ENCODE measurements around the gene DCLK1.

DCLK1 gene

DNA sequence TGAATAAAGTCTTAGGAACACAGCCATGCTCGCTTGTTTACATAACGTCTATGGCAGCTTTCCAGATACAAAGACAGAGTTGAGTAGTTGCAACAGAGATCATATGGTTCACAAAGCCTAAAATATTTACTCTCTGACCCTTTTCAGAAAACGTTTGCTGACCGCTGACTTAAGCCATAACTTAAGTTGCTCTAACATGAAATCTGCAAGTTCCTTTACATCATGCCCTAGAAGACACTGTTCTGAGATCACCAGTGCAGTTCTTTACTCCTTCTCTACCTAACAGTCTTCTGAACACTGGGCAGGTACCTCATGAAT lies 166.4 kb downstream of the DCLK1 start:
- H3K4me3 ChIP-seq (replicated peaks in 1 of 2; ENCODE audit: low read depth in 2 of 2, low read length in 2 of 2) = no peak overlapping the region
- peak; percentile 73 to 83 for DNase-seq (ENCODE audit: low read depth in 2 of 2)
- TF ChIP-seq, protein P1, sequence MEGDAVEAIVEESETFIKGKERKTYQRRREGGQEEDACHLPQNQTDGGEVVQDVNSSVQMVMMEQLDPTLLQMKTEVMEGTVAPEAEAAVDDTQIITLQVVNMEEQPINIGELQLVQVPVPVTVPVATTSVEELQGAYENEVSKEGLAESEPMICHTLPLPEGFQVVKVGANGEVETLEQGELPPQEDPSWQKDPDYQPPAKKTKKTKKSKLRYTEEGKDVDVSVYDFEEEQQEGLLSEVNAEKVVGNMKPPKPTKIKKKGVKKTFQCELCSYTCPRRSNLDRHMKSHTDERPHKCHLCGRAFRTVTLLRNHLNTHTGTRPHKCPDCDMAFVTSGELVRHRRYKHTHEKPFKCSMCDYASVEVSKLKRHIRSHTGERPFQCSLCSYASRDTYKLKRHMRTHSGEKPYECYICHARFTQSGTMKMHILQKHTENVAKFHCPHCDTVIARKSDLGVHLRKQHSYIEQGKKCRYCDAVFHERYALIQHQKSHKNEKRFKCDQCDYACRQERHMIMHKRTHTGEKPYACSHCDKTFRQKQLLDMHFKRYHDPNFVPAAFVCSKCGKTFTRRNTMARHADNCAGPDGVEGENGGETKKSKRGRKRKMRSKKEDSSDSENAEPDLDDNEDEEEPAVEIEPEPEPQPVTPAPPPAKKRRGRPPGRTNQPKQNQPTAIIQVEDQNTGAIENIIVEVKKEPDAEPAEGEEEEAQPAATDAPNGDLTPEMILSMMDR (IDR thresholded peaks at IDR 0.05; ENCODE audit: low read depth, low read length) = no peak

- TF ChIP-seq, protein P1 (IDR thresholded peaks at IDR 0.05; ENCODE audit: low read depth, low read length) = no peak
- H3K4me3 ChIP-seq (replicated peaks in 1 of 2; ENCODE audit: low read depth in 2 of 2, low read length in 2 of 2) = no peak overlapping the region
- no peak for DNase-seq (ENCODE audit: low read depth in 2 of 2)
Observed at GRCh38 chr13:35964011-35964862, 166.9 kb downstream of the DCLK1 start.

GRCh38 chr13:35961461-35962220 lies 169.5 kb downstream of the DCLK1 start:
- no peak overlapping the region for H3K4me3 ChIP-seq (replicated peaks in 1 of 2; ENCODE audit: low read depth in 2 of 2, low read length in 2 of 2)
- TF ChIP-seq, protein P1 (IDR thresholded peaks at IDR 0.05; ENCODE audit: low read depth, low read length) = peak; percentile 19
- peak in 1 of 2 donors; percentile 34 for DNase-seq (ENCODE audit: low read depth in 2 of 2)

GRCh38 chr13:35961002-35961401 lies 170.2 kb downstream of the DCLK1 start:
- TF ChIP-seq, protein P1 (IDR thresholded peaks at IDR 0.05; ENCODE audit: low read depth, low read length) = no peak
- no peak overlapping the region for H3K4me3 ChIP-seq (replicated peaks in 1 of 2; ENCODE audit: low read depth in 2 of 2, low read length in 2 of 2)
- peak in 1 of 2 donors; percentile 49 for DNase-seq (ENCODE audit: low read depth in 2 of 2)

DNA sequence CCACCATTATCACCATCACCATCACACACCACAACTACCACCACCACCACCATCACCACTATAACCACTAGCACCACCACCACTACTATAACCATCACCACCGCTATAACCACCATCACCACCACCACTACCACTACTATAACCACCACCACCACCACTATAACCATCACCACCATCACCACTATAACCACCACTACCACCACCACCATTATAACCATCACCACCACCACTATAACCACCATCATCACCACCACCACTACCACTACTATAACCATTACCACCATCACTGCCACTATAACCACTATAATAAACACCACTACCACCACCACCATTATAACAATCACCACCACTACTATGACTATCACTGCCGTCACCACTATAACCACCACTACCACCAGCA lies 173.2 kb downstream of the DCLK1 start:
- DNase-seq (ENCODE audit: low read depth in 2 of 2) = no peak
- no peak overlapping the region for H3K4me3 ChIP-seq (replicated peaks in 1 of 2; ENCODE audit: low read depth in 2 of 2, low read length in 2 of 2)
- TF ChIP-seq, protein P1 (IDR thresholded peaks at IDR 0.05; ENCODE audit: low read depth, low read length) = no peak

GRCh38 chr13:35957241-35957731 lies 173.9 kb downstream of the DCLK1 start:
- no peak overlapping the region for H3K4me3 ChIP-seq (replicated peaks in 1 of 2; ENCODE audit: low read depth in 2 of 2, low read length in 2 of 2)
- DNase-seq (ENCODE audit: low read depth in 2 of 2) = peak; percentile 60 to 89
- TF ChIP-seq, protein P1 (IDR thresholded peaks at IDR 0.05; ENCODE audit: low read depth, low read length) = no peak
